Medulla oblongata (tissue), 1 donor: ENCODE data around the gene IER2.
"Not testable (repeated sequence)": the region's sequence is repeated elsewhere in the genome, so short reads cannot be mapped to it uniquely, and the experiment has no call there.

Experiments
- DNase-seq: peaks from one replicate; pipeline ENCODE4 v3.0.0-alpha.2; 2015; ENCODE audit errors: extremely low spot score

IER2 gene

GRCh38 chr19:13198634-13199033, 48.4 kb downstream of the IER2 start:
- DNase-seq: no peak

DNA sequence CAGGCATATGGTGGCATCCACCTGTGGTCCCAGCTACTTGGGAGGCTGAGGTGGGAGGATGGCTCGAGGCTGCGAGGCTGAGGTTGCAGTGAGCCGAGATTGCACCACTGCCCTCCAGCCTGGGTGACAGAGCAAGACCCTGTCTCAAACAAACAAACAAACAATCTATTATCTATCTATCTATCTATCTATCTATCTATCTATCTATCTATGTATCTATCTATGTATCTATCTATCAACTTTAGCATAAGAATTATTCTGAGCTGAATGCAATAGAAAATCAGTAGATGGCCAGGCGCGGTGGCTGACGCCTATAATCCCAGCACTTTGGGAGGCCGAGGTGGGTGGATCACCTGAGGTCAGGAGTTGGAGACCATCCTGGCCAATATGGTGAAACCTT, 51.9 kb downstream of the IER2 start:
- DNase-seq: not testable (repeated sequence)
